ENCODE results near the gene PRKG1.

The PRKG1 gene

GRCh38 chr10:51416494-51416893 lies 342.2 kb downstream of the PRKG1 start:
- no peak for TF ChIP-seq REST (IDR thresholded peaks at IDR 0.05; ENCODE audit: insufficient read depth in 1 of 2, low read depth in 2 of 2, low read length in 2 of 2)
- no peak for TF ChIP-seq SIN3A (IDR thresholded peaks at IDR 0.05; ENCODE audit: borderline replicate concordance, insufficient read depth, low read length)
- no peak for TF ChIP-seq TAF1 (IDR thresholded peaks at IDR 0.05; ENCODE audit: borderline replicate concordance, insufficient read depth, low read length)
- TF ChIP-seq FOXP2 (optimal IDR thresholded peaks at IDR 0.05; ENCODE audit: borderline replicate concordance, extremely low read depth, extremely low read length, insufficient read depth) = no peak
- no peak for TF ChIP-seq POLR2AphosphoS5 (IDR thresholded peaks at IDR 0.05; ENCODE audit: low read depth, low read length)

GRCh38 chr10:51419196-51420093 lies 345.2 kb downstream of the PRKG1 start:
- TF ChIP-seq SIN3A (IDR thresholded peaks at IDR 0.05; ENCODE audit: borderline replicate concordance, insufficient read depth, low read length) (no peak), FOXP2 (optimal IDR thresholded peaks at IDR 0.05; ENCODE audit: borderline replicate concordance, extremely low read depth, extremely low read length, insufficient read depth) (no peak), REST (IDR thresholded peaks at IDR 0.05; ENCODE audit: insufficient read depth in 1 of 2, low read depth in 2 of 2, low read length in 2 of 2) (no peak), POLR2AphosphoS5 (IDR thresholded peaks at IDR 0.05; ENCODE audit: low read depth, low read length) (no peak), TAF1 (IDR thresholded peaks at IDR 0.05; ENCODE audit: borderline replicate concordance, insufficient read depth, low read length) (no peak)

- TF ChIP-seq TAF1 (IDR thresholded peaks at IDR 0.05; ENCODE audit: borderline replicate concordance, insufficient read depth, low read length) = no peak
- TF ChIP-seq POLR2AphosphoS5 (IDR thresholded peaks at IDR 0.05; ENCODE audit: low read depth, low read length) = no peak
- no peak for TF ChIP-seq FOXP2 (optimal IDR thresholded peaks at IDR 0.05; ENCODE audit: borderline replicate concordance, extremely low read depth, extremely low read length, insufficient read depth)
- no peak for TF ChIP-seq SIN3A (IDR thresholded peaks at IDR 0.05; ENCODE audit: borderline replicate concordance, insufficient read depth, low read length)
- TF ChIP-seq REST (IDR thresholded peaks at IDR 0.05; ENCODE audit: insufficient read depth in 1 of 2, low read depth in 2 of 2, low read length in 2 of 2) = no peak
These were observed 347.6 kb downstream of the PRKG1 start for GRCh38 chr10:51421853-51422252.

- TF ChIP-seq SIN3A (IDR thresholded peaks at IDR 0.05; ENCODE audit: borderline replicate concordance, insufficient read depth, low read length) (no peak), POLR2AphosphoS5 (IDR thresholded peaks at IDR 0.05; ENCODE audit: low read depth, low read length) (no peak), TAF1 (IDR thresholded peaks at IDR 0.05; ENCODE audit: borderline replicate concordance, insufficient read depth, low read length) (no peak), FOXP2 (optimal IDR thresholded peaks at IDR 0.05; ENCODE audit: borderline replicate concordance, extremely low read depth, extremely low read length, insufficient read depth) (no peak), REST (IDR thresholded peaks at IDR 0.05; ENCODE audit: insufficient read depth in 1 of 2, low read depth in 2 of 2, low read length in 2 of 2) (no peak)
These were observed 348.2 kb downstream of the PRKG1 start for GRCh38 chr10:51422311-51423120.
